Activated CD4-positive, CD25-positive, alpha-beta regulatory T cell (primary cell): ENCODE results near the gene SHFL.

Experiments used
- DNase-seq, 4 experiments: peaks; one replicate each; lab custom pipeline; 2025; lab: John Stamatoyannopoulos, UW

The SHFL gene

DNA sequence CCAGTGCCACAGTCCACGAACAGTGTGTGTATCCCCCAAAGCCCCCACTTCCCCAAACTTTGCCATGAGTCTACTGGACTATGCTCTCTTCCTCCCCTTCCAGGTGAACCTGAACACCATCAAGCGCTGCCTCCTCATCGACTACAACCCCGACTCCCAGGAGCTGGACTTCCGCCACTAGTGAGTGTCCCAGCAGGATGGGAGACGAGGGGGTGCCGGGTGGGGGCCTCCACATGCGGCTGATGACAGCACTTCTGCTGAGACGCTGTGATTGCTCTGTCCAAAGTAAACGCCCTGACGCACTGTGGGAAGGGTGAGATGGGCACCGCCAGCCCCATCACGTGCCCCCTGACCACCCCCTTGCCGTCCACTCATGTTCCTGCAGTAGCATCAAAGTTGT lies 23.4 kb downstream of the SHFL start:
- no peak for DNase-seq

GRCh38 chr19:10110076-10110971 lies 24.2 kb downstream of the SHFL start:
- no peak for DNase-seq

DNA sequence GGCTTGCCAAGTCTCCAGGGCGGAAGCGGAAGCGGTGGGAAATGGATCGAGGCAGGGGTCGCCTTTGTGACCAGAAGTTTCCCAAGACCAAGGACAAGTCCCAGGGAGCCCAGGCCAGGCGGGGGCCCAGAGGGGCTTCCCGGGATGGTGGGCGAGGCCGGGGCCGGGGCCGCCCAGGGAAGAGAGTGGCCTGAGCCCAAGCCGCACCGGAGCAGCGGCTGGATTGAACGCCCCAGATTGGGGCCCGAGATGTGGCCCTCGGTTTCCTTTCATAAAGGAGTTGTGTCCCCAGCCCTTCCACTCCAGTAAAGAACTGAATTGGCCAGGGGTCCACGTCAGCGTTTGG lies 24.8 kb downstream of the SHFL start:
- DNase-seq = no peak

DNA sequence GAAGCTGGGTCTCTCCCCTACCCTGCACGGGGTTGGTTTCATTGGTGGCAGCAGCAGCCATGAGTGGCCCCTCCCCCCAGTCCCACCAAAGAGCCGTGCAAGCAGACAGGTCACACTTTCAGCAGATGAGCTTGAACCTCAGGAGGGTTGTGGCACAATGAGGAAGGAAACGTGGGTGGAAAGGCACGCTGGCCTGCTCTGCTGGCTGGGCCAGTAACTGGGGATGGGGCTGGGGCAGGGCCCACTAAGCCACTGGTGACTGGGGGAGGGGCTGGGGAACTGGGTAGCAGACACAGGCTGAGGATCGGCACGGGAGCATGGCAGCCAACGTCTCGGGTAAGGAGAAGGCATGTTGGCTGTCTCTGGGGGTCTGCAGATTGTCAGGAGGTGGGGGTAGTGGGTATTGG lies 25.3 kb downstream of the SHFL start, which contains the start of gene P2RY11:
Gene P2RY11 (plus strand): TSS at position 289 of the 407 bp plus-strand sequence. CDS start 29 bp downstream, at position 318.
- no peak for DNase-seq

- peak in 1 of 4 experiments; percentile 19 for DNase-seq
Observed at GRCh38 chr19:10112037-10112761, 26.1 kb downstream of the SHFL start.

- DNase-seq = peak in 3 of 4 experiments; percentile 31 to 34 (median 31)
Observed at GRCh38 chr19:10112895-10113591, 26.9 kb downstream of the SHFL start.

GRCh38 chr19:10113592-10113963 lies 27.5 kb downstream of the SHFL start:
- DNase-seq = no peak

- no peak for DNase-seq
Observed at GRCh38 chr19:10113964-10114650, 28.0 kb downstream of the SHFL start.

GRCh38 chr19:10114651-10115391 lies 28.7 kb downstream of the SHFL start:
- DNase-seq = no peak

DNA sequence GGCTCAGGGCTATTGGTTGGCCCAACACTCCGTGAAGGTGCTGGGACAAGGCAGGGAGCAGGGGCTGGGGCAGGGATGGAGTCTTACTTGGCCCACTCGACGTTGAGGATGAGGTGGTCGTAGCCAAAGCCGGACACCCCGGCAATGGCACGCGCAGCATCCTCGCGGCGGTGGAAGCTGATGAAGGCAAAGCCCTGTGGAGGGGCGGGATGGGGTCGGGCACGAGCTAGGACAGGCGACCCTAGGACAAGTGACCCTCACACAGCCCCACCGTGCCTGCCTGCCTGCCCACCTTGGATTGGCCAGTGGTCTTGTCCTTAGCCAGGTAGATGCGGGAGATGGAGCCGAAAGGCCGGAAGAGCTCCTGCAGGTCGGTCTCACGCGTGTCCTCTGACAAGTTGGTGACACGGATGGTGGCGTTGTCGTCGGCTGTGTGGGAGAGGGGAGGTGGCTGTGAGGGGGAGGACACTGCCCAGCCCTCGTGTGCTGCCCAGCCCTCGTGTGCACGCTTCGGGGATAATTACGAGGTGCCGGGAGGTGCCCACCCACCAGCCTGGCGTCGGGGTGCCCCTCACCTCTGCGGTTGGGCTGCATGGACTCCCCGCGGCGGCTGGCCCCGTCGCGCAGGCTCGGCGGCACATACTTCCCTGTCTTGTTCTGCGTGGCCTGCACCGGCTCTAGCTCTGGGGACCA lies 29.4 kb downstream of the SHFL start:
- no peak for DNase-seq

- DNase-seq = no peak
Observed at GRCh38 chr19:10116085-10116865, 30.2 kb downstream of the SHFL start.

- no peak for DNase-seq
Observed at GRCh38 chr19:10116866-10117616, 30.9 kb downstream of the SHFL start.

DNA sequence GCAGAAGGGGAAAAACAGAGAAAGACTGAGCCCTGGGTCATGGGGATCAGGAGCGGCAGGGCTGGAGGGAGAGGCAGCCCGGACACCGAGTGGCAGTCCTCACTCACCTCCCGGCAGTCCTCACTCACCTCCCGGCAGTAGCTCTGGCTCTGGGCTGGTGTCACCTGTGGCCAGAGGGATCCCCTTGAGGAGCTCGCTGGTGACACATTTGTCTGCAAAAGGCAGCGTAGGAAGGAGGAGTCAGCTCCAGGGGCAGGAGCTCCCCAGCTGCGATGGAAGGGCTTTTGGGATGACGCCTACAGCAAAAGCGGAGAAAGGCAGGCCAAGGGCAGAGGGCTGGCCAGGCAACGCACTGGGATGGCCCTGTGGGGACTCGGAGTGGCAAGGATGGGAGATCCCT lies 32.8 kb downstream of the SHFL start:
- no peak for DNase-seq

DNA sequence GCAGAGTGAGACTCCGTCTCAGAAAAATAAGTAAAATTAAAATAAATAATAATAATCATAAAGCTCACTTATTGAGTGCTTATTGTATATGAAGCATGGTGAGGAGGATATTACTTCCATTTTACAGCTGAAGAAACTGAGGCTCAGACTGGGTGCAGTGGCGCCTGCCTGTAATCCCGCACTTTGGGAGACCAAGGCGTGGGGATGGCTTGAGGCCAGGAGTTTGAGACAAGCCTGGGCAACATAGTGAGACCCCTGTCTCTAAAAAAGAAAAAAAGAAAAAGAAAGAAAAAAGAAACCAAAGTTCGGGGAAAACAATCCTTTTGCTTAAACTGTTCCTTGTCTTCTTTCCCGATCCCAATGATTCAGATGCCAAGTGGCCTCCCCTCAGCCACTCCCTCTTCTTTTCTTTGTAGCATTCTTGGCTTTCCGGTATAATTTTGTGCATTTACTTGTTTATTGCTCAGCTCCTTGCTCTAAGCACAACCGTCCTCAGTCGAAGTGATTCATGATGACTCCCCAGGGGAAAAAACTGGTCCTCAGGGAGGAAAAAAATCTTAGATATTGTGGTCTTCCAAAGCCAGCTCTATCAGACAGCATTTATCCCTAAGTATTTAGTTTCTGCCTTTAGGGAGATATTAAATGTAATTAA lies 34.5 kb downstream of the SHFL start:
- DNase-seq = no peak

- no peak for DNase-seq
Observed at GRCh38 chr19:10122045-10122444, 35.9 kb downstream of the SHFL start.

GRCh38 chr19:10124429-10124828 lies 38.3 kb downstream of the SHFL start:
- DNase-seq = no peak

- DNase-seq = no peak
Observed at GRCh38 chr19:10126213-10126639, 40.1 kb downstream of the SHFL start.

- DNase-seq = no peak
Observed at GRCh38 chr19:10132905-10133304, 46.8 kb downstream of the SHFL start.

- DNase-seq = no peak
Observed at GRCh38 chr19:10133596-10133995, 47.5 kb downstream of the SHFL start.
